ENCODE data around the gene TMEM192.
"Not testable (repeated sequence)": the region's sequence is repeated elsewhere in the genome, so short reads cannot be mapped to it uniquely, and the experiment has no call there.

TMEM192 gene
- total RNA-seq = 13.5 to 29.6 reads per million in 2 donors

DNA sequence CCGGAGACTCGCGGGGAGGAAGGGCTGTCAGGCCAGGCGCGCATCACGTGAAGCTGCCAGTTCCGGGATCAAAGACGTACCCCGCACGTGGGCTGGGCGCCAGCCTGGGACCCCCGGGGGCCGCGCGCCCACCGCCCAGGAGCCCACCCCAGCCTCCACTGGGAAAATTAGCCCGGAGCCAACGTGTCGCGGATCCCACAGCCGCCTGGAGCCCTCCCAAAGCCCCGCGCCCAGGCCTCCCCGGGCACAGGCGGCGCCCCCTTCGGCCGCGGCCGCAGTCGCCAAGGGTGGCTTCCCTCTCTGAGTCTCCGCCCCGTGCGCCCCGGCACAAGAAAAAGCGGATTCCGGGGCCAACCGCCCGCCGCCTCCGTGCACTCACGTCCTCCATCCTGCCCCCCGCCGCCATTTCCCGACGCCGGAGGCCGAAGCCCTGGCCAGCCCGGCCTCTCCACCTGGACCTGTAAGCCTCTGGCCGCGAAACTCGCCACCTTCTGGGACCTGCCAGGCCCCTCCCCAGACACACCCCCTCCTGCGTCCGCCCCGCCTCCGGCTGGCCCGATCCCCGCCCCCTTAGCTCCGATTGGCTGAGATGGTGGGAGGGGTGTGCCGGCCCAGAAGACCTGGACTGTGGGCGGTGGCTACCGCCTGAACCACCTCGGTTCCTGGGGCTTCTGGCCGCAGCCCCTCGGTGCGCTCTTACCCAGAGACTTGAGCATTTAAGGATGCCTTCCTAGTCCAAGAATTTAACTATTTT lies at the start of gene TMEM192:
TMEM192 (minus strand) TSS at position 493 of the 754 bp plus-strand sequence; CDS start at position 406, 87 bp downstream.
- DNase-seq = peak; percentile 93

DNA sequence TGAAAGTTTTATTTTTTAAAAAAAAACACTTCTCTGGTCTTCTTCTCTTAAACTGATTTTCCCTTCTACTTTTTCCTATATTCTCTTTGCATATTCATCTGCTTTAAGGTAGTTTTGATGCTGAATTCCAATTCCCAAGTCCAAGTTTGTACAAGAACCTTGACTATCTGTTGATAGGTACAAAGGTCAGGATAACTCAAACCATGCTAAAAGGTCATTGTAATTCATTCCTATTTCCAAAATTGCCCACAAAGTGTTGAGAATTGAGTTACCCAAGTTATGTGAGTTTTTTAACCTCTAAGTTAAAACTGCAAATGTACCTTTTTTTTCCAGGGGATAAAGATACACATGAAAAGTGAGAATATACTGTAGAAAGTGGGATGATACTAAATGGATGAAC lies 46.1 kb upstream of the TMEM192 start:
- DNase-seq = no peak

DNA sequence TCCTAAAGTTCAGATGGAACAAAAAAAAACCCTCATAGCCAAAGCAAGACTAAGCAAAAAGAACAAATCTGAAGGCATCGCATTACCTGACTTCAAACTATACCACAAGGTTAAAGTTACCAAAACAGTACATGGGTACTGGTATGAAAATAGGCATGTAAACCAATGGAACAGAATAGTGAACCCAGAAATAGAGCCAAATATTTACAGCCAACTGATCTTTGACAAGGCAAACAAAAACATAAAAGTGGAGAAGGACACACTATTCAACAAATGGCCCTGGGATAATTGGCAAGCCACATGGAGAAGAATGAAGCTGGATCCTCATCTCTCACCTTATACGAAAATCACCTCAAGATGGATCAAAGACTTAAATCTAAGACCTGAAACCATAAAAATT lies 44.2 kb upstream of the TMEM192 start:
- DNase-seq = no peak

DNA sequence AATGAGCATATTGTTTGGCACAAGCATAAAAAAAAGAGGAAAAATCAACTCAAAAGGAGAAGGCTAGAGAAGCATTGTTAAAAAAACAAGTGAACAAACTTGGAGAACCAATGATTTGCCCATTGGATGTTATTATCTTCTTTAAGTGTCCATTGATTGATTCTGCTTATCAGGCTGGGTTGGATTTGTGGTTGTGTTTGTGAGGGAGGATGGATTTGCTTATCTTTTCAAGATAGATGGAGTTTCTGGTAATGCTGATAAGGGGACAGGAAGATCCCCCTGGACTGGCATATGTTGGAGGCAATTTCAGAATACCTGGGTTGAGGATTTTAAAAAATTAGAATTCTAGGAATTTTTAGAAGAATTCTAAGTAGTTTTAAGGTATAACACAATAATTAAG lies 41.8 kb upstream of the TMEM192 start:
- DNase-seq = no peak

DNA sequence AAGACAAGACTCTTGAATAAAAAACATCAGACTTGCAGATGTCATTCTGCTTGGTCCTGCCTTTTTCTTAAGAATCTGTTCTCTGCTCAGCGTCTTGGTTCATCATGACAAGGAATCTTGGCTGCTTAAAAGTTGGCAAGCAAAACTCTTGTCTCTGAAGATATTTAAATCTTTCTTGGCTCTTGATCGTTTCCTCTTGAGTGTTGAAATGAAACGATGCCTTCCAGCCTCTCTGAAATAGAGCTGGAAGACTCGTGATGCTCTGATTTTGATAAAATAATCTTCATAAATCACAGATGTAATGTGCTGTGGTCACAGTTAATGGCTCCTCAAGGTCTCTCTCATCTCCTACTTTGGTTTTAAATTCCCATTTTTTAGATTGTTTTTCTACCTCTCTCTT lies 39.9 kb upstream of the TMEM192 start:
- no peak for DNase-seq

DNA sequence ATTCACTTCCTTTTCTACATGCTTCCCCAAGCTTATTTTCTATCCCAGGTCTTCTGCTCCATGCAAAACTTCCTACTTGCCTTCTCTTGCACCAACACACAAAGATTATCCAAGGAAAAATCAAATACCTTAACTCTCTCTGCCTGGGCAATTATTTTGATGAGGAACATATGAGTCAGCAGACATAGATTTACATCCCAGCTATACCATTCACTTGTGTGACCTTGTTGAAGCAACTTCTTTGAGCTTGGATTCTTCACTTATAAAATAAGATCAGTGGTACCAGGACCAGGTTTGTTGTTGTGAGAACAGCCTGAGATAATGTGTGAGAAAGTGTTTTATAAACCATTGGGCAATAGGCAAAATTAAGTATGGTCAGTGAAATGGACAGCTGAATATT lies 39.1 kb upstream of the TMEM192 start:
- DNase-seq = no peak

DNA sequence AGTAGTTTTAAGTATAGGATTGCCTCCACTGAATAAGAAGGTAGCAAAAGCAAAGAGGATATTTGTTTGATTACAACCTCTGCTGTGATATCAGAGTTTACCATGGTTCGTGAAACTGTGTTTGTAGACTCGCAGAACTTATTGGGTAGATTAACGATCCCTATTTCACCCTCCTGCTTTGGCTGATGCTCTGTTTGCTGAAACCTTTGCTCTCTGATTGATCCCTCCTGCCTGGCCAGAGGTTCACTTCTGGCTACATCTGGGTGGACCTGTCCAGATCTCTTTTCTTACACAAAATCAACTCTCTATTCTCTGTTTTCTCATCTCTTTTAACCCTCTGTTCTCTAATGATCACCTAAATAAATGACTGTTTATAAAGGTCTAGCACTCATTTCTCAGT lies 37.9 kb upstream of the TMEM192 start:
- no peak for DNase-seq

DNA sequence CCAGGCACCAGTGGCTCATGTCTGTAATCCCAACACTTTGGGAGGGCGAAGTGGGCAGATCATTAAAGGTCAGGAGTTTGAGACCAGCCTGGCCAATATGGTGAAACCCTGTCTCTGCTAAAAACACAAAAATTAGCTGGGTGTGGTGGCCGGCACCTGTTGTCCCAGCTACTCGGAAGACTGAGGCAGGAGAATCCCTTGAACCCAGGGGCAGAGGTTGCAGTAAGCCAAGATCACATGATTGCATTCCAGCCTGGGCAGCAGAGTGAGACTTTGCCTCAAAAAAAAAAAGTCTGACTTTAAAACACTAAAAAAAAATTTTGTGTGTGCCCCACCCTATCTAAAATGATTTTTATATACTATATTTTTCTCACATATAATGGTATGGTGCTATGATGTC lies 26.2 kb upstream of the TMEM192 start:
- DNase-seq = no peak

DNA sequence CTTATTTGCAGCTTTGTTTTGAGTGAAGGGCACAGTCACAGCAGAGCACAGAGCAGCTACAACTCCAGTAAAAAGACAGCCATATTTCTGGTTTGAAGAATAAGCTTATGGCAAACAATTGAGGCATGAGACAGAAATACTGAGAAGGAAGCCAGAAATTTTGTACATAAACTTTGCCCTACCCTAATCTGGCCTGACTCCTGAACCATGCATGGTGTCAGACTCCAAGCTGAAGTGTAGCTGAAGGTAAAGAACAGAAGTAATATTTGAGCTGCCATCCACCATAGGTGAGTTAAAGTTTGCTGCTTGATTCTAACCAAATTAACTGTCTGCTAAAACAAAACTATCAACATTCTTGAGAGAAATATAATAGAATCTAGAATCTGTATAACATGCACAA lies 24.5 kb upstream of the TMEM192 start:
- DNase-seq = no peak

DNA sequence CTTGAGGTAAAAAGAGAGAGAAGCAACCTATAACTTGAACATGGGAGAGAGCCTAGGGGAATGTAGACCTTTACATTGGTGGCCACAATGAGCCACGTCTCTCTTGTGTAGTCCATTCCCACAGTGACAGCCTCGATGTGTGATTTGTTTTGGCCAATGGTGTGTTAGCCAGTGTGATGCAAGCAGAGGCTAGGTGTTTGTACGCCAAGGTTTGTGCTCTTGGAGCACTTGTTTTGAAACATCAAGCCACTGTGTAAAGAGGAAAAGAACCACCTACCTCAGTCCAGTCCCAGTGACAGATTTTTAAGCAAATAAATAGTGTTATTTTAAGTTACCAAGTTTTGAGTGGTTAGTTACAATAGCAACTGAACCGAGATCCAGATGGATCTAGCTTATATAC lies 23.9 kb upstream of the TMEM192 start:
- no peak for DNase-seq

DNA sequence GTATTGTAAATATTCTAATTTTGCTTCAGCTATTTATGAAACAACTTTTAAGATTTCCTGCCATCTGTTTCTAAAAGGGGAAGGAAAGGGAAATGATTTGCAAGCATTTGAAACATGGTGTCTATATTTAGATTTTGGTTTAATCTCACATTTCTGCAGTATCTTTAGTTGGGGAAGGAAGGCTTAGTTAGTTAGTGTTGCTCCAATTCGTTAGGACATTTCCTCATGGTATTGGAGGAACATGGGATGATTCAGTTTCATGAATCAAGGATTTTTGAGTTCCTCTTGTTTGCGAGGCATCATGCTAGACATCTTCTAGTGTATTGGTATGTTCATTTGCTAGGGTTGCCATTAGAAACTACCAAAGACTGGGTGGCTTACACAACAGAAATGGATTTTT lies 20.5 kb upstream of the TMEM192 start:
- DNase-seq = no peak

DNA sequence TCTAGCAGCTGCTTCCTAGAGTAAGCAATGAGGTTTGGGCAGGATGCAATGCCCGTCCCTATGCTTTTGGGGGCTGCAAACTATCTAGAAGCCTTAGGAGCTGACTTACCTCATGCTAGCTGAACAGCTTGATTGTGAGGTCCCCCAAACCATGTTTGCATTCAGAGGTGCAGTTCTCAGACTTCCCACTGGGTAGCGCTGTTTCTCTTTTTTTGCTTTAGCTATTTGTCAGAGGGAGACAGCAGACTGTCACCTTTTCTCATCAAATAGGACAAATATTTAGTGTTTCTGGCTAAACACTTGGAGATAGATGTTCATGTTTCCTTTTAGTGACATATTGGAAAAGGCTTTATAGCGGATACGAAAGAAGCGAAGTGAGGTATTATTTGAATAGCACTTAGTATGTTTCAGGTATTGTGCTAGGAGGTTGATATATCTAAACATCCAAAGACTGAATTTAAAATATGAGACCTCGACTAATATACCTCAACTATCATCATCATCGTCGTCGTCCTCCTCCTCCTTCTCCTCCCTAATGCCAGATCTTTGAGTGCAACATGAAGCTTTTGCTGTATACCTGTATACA lies 18.7 kb upstream of the TMEM192 start:
- peak; percentile 69 for DNase-seq

DNA sequence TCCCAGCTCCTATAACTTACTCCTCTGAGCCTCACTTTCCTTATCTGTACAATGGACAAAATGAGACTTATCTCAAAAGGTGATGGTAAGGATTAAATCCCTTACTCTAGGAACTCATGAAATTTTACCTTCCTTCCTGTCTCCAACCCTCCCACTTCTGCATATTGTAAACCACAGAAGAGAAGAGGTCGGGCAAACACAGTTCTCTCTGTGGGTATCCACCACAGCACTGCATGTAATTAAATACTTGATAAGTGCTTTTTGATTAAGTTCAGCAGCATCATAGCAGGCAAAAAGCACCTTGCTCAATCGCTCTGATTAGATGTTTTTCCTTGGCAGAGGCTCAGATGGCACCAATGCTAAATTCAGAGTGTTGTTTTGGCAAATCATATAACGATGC lies 17.3 kb upstream of the TMEM192 start:
- DNase-seq = no peak

DNA sequence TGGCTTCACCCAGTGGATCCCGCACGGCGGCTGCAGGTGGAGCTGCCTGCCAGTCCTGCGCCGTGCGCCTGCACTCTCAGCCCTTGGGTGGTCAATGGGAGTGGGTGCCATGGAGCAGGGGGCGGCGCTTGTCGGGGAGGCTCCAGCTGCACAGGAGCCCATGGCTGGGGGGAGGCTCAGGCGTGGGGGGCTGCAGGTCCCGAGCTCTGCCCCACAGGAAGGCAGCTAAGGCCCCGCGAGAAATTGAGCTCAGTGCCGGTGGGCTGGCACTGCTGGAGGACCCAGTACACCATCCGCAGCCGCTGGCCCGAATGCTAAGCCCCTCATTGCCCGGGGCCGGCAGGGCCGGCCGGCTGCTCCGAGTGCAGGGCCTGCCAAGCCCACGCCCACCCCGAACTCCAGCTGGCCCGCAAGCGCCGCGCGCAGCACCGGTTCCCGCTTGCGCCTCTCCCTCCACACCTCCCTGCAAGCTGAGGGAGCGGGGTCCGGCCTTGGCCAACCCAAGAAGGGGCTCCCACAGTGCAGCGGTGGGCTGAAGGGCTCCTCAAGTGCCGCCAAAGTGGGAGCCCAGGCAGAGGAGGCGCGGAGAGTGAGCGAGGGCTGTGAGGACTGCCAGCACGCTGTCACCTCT lies 13.3 kb upstream of the TMEM192 start:
- not testable (repeated sequence) for DNase-seq

DNA sequence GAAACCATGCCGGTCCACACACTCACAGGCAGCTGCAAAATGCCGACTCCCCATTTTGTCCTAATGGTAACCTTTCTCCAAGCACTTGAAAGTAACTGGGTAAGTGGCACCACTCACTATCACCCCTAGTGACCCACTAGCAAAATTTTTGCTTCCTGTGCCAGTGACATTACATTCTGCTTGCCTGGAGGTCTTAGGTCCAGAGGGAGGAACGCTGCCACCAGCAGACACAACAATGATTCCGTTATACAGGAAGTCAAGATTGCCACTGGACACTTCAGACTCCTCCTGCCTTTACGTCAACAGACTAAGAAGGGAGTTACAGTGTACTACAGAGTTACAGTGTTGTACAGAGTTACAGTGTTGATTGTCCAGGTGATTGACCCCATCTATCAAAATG lies 11.8 kb upstream of the TMEM192 start:
- no peak for DNase-seq

DNA sequence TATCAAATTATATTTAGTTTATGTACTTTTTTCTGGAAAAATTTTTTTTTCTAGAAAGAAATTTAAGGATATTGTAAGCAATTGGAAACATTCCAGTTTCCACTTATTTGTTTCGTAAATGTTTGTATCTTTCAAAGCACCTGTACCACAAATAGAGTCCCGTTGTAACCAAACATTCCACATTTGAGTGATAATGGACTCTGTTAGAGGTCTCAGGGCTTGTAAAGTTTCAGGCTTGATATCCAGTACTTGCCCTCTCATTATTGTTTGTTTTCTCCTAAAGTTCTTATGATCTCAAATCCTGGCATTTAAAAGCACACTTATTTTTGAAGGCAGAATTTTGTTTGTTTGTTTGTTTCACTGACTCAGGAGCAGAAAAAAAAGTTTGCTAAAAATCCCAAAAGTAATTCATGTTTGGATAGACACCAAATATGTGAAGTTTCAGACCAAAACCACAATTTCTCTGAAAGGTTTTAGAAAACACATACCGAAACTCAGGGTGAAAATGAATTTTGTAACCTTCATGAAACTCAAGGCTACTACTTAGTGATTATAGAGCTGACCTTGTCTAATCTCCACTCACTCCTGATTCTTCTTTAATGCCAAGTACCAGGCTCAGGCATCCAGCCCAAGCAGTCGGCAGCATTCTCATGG lies 5.7 kb upstream of the TMEM192 start:
- no peak for DNase-seq

DNA sequence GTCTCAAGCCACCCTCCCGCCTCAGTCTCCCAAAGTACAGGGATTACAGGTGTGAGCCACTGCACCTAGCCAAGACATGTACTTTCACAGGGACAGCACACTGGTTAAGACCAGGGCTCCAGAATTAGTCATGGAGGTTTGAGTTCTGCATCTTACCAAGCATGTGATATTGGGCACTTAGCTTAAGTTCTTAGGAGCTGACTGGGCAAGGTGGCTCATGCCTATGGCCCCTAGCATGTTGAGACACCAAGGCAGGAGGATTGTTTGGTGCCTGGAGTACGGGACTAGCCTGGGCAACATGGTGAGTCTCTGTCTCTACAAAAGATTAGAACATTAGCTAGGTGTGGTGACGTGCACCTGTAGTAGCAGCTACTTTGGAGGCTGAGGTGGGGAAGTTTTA lies 2.6 kb upstream of the TMEM192 start:
- DNase-seq = no peak

DNA sequence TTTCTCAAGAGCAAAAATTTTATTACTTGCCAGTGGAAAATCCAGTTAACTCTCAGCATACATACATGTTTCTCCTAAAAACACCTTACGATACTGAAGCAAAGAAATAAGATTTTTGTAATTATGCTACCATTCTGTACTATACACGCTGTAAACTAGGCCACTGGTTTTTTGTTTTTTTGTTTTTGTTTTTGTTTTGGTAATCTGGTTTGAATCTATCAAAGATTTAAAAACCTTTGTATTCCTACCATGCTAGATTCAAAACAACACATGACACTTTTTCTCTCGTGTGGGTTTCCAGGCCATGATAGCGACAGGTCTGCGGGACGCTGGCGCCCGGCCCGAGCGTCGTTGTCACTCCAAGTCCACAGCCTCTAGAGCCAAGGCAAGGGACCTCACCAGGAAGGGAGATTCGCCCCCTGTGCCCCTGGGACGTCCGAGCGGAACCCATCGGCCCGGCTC lies 723 bp downstream of the TMEM192 start:
- no peak for DNase-seq

DNA sequence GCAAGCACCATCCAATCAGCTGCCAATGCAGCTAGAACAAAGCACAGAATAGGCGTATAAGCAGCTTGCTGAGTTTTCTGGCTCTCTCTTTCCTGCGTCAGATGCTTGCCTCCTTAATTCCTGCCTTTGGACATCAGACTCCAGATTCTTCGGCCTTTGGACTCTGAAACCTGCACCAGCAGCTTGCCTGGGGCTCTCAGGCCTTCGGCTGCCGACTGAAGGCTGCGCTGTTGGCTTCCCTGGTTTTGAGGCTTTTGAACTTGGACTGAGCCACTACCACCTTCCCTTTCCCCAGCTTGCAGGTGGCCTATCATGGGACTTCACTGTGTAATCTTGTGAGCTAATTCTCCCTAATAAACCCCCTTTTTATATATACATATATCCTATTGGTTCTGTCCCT lies 6.1 kb downstream of the TMEM192 start:
- no peak for DNase-seq

DNA sequence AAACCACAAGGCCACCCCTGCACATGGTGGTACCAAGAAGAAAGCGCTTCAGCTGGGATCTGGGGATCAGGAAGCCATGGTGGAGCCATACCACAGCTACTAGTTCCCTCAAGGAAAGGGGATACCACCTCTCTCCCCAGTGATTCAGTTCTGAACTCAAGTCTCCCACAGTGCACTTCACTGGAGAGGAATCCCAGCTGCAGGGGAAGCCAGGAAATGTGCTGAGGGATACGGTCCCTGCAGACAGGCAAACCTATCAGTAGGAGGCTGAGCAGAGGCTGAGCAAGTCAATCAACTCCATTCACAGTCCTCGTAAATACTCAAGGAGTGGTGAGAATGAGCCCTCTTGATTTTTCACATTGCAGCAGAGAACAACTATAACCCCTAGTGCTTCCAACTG lies 11.0 kb downstream of the TMEM192 start:
- DNase-seq = no peak

DNA sequence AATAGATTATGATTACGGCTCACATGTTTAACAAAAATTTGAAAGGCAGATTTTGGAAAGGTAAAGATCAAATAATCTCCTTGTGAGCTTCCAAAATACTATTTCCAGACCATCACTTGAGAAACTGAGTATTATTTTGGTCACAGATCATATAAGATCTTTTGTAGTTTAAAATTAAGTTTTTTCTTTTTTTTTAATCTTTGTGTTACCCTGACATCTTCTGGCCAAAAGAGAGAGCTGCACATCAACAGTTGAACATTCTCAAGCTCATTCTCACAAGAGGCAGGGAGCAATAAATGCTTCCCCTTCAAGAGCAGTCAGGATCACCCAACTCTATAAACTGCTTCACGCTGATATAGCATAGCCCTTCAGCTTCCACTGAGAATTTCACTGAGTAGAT lies 15.9 kb downstream of the TMEM192 start:
- no peak for DNase-seq

DNA sequence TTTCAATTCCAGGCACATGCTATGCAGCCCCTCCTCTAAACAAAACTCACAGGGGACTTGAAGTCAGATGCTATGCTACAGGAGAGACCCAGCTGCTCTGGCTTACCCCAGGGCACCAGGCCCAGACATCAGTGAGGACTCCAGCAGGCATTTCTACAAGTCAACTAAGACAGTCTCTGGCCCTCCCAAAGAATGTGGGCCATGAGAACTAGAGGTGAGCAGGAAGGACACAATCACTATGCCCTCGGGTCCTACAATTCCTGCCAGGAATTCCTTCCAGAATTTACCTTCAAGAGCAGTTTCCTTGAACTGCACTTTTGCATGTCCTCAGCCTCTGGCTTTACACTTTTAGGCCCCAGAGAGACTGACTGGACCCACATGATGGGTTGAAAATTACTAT lies 17.4 kb downstream of the TMEM192 start:
- DNase-seq = no peak

DNA sequence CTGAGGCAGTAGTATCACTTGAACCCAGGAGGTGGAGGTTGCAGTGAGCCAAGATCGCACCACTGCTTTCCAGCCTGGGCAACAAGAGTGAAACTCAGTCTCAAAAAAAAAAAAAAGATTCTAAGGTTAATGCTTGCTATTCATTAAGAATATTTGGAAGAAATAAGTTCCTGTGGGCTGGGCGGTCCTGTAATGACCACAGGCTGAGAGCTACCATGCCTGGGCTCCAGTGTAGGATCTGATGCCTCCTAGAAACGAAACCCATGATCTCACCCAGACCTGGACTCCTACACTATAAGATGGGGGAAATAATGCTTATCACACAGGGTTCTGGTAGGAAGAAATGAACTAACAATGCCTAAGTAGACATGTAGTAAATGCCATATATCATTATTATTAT lies 17.8 kb downstream of the TMEM192 start:
- DNase-seq = no peak

DNA sequence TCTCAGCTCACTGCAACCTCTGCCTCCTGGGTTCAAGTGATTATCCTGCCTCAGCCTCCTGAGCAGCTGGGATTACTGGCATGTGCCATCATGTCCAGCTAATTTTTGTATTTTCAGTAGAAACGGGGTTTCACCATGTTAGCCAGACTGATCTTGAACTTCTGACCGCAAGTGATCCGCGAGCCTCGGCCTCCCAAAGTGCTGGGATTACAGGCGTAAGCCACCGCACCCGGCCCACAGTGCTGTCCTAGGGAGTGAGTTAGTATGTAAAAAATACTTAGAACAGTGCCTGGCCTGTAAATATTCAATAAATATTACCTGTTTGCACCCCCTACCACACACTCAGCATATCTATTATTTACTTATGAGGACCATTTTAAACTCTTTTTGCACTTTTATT lies 20.5 kb downstream of the TMEM192 start:
- not testable (repeated sequence) for DNase-seq

All from T-helper 9 cell (primary cell).